ENCODE measurements around the gene CA10.

CA10 gene

GRCh38 chr17:51610155-51610554 is 548.4 kb downstream of the CA10 start:
- TF ChIP-seq CTCF (IDR thresholded peaks at IDR 0.05; ENCODE audit: low read depth, low read length) = no peak
- H3K4me3 ChIP-seq (ENCODE audit: low read depth, low read length) = no peak overlapping the region

- H3K4me3 ChIP-seq (ENCODE audit: low read depth, low read length) = no peak overlapping the region
- TF ChIP-seq CTCF (IDR thresholded peaks at IDR 0.05; ENCODE audit: low read depth, low read length) = no peak
Observed at GRCh38 chr17:51608251-51608933, 550.1 kb downstream of the CA10 start.

GRCh38 chr17:51607512-51607911 is 551.0 kb downstream of the CA10 start:
- no peak for TF ChIP-seq CTCF (IDR thresholded peaks at IDR 0.05; ENCODE audit: low read depth, low read length)
- no peak overlapping the region for H3K4me3 ChIP-seq (ENCODE audit: low read depth, low read length)

GRCh38 chr17:51604299-51605020 is 554.1 kb downstream of the CA10 start:
- no peak overlapping the region for H3K4me3 ChIP-seq (ENCODE audit: low read depth, low read length)
- no peak for TF ChIP-seq CTCF (IDR thresholded peaks at IDR 0.05; ENCODE audit: low read depth, low read length)

GRCh38 chr17:51601622-51602261 is 556.8 kb downstream of the CA10 start:
- no peak for TF ChIP-seq CTCF (IDR thresholded peaks at IDR 0.05; ENCODE audit: low read depth, low read length)
- H3K4me3 ChIP-seq (ENCODE audit: low read depth, low read length) = no peak overlapping the region

- no peak overlapping the region for H3K4me3 ChIP-seq (ENCODE audit: low read depth, low read length)
- no peak for TF ChIP-seq CTCF (IDR thresholded peaks at IDR 0.05; ENCODE audit: low read depth, low read length)
Observed at GRCh38 chr17:51598824-51599223, 559.7 kb downstream of the CA10 start.

- no peak for TF ChIP-seq CTCF (IDR thresholded peaks at IDR 0.05; ENCODE audit: low read depth, low read length)
- no peak overlapping the region for H3K4me3 ChIP-seq (ENCODE audit: low read depth, low read length)
Observed at GRCh38 chr17:51597345-51597744, 561.2 kb downstream of the CA10 start.

Measured in WI38 (cell line).